ENCODE measurements around the gene TMX1. TPM values are rescaled to one million over a fixed set of nuclear protein-coding genes. Genes with fewer than 3 reads are reported as not detected.
"Not testable (repeated sequence)": the region's sequence is repeated elsewhere in the genome, so short reads cannot be mapped to it uniquely, and the experiment has no call there.

The TMX1 gene, protein sequence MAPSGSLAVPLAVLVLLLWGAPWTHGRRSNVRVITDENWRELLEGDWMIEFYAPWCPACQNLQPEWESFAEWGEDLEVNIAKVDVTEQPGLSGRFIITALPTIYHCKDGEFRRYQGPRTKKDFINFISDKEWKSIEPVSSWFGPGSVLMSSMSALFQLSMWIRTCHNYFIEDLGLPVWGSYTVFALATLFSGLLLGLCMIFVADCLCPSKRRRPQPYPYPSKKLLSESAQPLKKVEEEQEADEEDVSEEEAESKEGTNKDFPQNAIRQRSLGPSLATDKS
- 31.7 TPM for total RNA-seq

DNA sequence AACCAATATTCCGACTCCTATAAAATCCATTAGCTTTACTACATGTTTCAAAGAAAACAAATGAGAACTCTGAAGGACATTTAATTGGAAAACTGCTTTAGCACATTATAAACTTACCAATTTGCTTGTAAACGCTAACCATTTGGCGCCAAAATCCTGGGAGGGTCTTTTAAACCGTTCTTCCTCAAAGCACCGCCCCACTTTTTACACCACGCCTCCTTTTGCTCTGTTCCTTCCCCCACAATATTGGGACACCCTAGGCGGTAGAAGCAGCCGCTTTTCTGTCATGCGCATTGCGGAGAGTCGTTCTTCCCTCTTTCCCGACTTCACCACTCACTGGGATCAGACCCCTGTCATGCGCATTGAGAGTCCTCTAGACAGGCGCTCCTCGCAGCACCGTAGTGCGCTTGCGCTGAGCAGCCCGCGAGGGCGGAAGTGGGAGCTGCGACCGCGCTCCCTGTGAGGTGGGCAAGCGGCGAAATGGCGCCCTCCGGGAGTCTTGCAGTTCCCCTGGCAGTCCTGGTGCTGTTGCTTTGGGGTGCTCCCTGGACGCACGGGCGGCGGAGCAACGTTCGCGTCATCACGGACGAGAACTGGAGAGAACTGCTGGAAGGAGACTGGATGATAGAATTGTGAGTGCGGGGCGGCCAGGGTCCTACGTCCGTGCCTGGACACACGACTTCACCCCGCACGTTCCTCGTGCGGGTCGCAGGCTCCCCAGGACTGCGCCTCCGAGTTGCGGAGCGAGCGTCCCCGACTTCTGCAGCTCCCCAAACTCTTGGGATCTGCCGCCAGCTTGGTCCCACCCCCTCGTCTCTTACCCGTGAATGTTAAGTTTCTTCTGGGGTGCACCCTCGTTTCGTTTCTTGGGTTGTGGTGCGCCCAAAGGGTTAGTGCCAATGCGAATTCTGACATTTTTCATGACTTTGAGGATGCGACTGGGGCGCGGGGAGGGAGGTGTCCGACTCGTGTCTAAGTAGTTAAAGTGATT, at the start of gene TMX1:
TSS of gene TMX1 (plus strand) at position 435 of the 991 bp plus-strand sequence. CDS start at position 481, 46 bp downstream.
- peak; percentile 97 for DNase-seq (ENCODE audit: low spot score)

DNA sequence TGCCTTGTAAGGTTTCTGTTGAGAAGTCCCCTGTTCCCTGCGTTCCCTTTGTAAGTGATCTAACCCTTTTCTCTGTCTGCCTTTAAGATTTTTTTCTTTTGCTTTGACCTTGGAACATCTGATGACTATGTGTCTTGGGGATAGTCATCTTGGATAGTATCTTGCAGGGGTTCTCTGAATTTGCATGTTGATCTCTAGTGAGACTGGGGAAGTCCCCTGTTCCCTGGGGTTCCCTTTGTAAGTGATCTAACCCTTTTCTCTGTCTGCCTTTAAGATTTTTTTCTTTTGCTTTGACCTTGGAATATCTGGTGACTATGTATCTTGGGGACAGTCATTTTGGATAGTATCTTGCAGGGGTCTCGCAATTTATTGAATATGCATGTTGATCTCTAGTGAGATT, 38.2 kb upstream of the TMX1 start:
- no peak for DNase-seq (ENCODE audit: low spot score)

DNA sequence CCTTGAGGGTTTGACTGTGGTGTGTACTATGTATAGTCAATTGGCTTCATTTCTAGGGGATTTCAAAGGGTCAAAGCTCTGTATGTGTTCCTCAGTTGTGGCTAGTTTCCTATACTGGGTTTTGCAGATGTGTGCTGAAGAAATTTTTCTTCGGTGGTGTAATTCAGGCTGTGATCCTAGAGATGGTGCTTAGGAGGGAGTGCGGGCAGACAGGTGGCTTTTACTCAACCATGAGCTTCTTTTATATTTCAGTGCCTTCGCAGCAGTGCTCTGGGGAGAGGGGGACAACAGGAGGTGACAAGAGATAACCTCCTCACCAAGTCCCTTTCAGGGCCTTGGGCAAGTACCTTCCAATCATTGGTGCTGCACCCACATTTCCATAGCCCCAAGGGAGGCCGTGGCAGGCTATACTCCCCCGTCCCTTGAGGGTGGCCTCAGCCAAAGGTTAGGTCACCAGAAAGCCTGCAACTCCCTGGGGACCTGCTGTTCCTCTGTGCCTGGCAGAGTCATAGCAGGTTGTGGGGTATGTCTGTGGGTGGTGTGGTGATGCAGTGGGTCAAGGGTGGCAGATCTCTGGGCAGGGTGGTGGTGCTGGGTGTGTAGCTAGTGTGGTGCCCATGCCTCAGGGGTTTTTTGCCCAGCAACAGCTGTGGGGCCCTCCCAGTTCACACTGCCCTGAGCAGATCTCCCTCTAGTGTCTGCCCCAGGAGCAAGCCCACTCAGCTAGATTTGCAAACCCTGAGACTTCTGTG, 37.0 kb upstream of the TMX1 start:
- DNase-seq (ENCODE audit: low spot score): no peak

DNA sequence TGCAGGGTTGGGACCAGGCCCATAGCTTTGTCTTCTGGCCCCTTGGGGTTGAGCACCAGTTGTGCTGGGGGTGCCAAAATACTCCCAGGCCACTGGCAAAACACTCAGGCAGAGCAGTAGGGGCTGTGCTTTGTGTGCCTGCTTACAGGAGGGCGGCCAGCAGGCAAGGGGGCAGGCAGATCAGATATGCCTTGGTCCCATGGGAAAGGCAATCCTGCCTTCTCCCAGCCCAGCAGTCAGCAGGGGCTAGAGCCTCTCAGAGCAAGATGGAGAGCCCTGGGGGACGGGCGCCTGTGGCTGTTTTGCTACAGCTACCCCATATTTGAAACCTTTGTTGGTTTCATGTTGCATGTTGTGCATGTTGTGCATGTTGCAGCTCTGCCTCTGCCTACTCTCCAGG, 36.2 kb upstream of the TMX1 start:
- no peak for DNase-seq (ENCODE audit: low spot score)

DNA sequence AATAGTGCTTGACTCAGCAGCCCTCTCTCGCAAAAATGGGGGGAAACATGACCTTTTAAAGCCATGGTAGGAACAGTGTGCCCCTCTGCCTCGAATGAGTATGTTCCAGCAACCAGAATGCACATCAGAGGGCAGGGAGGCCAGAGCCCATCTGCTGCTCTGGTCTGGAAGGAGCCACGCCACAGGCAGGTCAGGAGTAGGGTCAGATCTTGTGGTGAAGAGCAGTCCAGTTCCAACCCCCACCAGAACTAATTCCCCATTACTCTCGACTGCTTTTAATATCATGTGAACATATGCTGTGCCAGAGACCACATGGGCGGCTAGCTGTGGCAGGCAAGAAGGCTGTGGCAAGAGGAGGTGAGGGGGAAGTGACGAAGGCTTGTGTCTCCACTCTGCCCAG, 34.6 kb upstream of the TMX1 start:
- no peak for DNase-seq (ENCODE audit: low spot score)

DNA sequence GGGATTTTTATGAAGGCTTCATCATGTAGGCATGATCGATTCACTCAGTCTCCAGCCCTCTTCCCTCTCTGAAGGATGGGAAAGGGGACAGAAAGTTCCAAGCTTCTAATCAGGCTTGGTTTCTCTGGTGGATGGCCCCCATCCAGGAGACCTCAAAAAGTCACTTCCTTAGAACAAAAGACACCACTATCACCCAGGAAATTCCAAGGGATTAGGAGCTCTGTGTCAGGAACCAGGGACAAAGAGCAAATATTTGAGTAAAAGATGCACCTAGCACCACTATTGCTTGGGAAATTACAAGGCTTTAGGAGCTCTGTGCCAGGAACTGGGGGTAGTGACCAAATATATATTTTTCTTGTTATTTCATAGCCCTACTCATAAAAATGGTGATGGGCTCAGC, 33.6 kb upstream of the TMX1 start:
- DNase-seq (ENCODE audit: low spot score): no peak

DNA sequence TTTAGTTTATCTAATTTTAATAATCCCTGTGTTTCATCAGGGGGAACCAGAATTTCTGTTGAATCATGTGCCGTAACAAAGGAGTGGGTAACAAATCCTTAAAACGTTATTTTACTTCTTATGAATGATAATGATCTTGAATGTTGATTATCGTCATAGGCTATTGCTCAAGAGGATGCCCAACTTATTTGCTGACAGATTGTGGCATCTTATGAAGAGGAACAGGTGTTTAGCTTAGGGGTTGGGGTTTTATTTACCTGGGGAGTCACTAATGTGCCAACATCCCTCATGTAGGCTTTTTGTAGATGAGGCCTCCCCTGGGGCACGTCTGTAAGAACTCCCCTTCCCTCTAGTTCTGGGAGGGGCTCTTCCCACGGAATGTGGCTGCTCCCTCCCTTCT, 32.4 kb upstream of the TMX1 start:
- DNase-seq (ENCODE audit: low spot score): no peak

DNA sequence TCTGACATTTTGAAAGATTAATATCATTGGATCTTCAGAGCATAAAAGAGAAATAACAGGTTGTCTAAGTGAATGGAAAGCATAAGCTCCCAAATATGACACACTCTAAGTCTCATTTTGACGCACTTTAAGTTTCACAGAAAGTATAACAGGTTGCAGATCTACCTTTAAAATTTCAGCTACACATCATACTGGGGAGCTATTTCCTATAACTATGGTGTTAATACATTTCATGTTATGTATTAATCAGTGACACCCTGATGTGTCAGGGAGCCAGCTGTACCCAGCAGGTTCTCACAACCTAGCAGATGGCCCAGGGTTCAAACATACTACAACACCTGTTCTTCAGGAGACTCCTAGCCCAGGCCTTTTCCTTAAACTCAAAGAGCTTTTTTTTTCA, 31.1 kb upstream of the TMX1 start:
- DNase-seq (ENCODE audit: low spot score): no peak

DNA sequence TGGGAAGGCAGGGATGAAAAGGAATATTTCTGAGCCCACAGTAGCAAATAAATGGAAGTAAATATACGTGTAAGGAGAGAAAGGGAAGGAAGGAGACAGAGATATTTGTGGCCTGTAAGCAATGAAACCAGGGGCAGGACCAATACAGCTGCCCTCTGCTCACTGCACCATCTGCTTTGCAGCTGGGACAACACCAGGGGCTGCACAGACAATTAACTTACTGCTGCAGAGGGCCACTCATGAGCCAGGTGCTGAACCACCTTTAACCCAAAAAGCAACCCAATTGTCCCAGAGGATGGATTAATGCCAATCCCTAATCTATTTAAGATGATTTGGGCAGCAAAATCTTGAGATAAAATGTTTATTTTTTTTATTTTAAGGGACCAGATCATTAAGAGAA, 30.6 kb upstream of the TMX1 start:
- DNase-seq (ENCODE audit: low spot score): no peak

DNA sequence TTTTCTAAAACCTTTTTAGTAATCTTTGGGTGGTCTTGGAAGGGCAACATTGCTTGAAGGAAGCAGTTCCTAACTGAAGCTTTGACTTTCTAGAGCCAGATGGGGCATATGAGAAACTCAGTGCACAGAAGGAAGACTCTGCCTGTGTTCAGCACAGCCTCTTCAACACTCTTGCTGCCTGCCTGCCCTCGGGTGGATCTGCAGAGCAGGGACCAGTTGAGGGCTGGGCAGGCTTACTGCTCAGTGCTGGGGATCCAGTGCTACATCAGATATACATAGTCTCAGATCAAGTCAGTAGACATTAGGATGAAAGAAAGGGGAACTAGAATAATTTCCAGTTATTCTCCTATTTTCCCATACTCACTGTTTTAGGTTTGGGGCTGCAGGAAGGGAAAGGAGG, 29.5 kb upstream of the TMX1 start:
- no peak for DNase-seq (ENCODE audit: low spot score)

DNA sequence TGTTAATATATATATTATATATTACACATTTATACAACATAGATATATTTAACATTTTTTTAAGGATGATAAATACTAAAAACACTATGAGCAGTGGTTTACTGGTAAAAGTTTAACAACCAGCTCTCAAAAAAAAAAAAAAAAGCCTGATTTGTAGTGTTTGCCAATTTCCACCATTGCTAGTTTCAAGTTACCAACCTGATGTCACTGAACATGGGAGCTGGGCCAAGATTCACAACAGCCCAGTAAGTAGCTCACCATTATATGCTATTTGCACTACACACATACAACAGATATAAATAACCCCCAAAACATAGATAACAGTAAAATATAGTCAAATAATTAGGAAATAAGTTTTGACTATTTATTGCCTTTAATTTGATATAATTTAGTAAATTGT, 28.9 kb upstream of the TMX1 start:
- DNase-seq (ENCODE audit: low spot score): no peak

DNA sequence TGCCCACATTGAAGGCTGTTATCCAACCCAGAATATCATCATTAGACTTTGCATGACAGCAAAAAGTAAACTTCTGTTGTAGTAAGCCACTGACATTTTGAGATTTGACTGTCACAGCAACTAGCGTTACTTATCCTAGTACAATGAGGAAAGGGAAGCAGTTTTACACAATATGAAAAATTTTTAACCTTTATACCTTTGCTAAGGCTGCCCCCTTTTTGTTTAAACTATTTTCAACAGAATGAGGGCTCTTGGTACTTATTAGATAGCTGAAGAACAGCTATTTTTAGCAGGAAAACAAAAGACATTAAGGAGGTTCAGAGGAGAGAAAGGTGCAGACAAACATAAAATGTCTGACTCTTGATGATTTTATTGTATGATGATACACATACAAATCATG, 23.4 kb upstream of the TMX1 start:
- DNase-seq (ENCODE audit: low spot score): no peak

DNA sequence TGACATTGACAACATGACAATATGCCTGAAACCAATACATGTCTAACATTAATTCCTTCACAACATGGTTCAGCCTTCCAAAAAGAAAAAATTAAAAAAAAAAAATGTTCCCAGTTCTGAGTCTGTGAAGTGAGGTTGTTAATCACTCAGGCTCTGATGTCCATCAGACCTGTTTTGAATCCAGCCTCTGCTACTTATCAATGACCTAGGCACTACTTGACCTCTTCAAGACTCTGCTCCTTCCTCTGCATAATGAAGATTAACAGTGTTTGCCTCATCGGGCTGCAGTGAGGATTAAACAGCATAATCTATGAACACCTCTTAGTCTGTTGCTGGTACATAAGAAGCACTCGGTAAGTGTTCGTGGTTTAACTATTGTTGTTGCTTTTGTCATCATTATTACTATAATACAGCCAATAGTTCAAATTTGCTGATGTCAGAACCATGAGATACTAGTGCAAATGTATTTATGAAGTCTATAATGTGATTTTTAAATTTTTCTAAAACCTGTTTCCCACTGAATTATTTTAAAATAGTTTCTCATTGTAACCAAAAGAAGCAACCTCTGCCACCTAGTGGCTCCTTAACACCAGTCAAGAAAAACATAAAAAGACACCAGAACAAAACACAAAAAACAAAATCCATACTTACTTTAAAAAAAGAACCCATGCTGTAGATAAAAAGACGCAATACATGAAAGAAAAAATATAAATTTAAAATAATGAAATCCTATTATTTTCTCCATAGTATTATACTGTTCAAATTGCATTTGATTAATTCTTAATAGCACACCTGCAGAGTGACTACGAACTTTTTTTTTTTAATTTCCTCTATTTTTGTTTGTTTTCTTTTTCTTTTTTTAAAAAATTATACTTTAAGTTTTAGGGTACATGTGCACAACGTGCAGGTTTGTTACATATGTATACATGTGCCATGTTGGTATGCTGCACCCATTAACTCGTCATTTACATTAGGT, 20.3 kb upstream of the TMX1 start:
- no peak for DNase-seq (ENCODE audit: low spot score)

DNA sequence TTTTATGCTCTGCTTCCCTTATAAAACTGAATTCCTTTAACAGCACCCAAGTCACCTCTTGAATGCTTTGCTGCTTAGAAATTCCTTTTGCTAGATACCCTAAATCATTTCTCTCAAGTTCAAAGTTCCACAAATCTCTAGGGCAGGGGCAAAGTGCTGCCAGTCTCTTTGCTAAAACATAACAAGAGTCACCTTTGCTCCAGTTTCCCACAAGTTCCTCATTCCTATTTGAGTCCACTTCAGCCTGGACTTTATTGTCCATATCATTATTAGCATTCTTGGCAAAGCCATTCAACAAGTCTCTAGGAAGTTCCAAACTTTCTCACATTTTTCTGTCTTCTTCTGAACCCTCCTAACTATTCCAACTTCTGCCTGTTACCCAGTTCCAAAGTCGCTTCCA, 16.6 kb upstream of the TMX1 start:
- not testable (repeated sequence) for DNase-seq (ENCODE audit: low spot score)

DNA sequence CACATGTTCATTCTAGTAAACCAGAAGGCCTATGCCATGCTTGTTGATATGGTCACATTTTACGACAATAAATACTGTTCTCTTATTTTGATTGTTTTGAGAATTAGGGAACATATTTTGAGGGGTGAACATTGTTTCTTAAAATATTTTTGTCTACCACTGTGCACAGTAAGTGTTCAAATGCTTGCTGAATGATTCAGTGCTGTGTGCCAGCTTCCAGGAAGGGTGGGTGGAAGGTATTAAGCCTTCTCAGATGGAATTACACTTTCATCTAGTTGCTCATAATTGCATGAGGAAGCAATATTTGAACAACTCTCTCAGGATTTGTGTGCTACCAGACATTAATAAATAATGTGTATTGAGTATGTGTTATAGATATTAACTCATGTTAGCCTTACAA, 15.5 kb upstream of the TMX1 start:
- DNase-seq (ENCODE audit: low spot score): no peak

DNA sequence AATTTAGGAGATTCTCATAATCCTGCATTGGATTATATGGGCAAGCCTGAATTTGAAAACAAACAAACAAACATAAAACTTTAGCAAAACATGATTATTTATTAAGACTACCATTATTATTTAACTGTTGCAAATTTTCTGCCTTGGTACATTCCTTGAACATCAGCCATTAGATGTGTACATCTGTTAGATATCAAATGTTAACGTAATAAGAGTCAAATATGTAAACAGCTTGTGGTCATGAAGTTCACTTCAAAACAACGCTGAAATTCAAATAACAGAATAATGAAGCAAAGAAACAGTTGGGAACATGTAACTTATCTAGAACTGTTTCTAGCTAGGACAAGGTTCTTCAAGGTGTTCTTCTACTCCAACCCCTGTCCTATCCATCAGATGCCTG, 14.3 kb upstream of the TMX1 start:
- no peak for DNase-seq (ENCODE audit: low spot score)

DNA sequence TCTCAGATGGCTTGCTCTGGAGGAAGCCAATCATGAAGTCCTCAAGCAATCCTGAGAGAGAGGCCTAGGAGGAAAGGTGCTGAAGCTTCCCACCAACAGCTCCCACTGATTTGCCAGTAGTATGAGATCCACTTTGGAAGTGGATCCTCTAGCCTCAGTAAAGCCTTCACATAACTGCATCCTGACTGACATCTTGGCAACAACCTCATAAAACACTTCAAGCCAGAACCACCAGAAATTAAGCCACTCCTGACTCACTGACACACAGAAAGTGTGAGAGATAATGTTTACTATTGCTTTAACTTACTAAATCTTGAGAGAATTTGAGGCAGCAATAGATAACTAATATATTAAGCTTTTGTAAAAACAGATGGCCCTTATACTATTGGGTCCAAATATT, 11.7 kb upstream of the TMX1 start:
- no peak for DNase-seq (ENCODE audit: low spot score)

DNA sequence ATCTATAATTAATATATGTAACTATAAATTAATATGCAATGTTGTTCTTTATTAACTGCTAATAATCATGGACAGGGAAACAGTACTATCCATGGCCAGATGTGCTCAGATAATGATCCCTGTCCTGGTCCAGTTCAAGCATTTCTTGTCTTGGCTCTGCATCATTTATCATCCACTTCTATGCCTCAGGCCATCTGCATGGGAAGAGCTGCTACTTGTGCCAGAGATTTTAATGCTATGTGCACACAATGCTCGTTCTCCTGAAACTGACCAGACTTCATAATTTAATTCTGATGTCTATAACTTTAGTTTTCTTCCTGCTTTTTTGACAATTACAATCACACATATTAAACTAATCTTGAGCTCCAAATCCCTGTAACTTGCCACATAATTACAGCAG, 11.2 kb upstream of the TMX1 start:
- DNase-seq (ENCODE audit: low spot score): no peak

DNA sequence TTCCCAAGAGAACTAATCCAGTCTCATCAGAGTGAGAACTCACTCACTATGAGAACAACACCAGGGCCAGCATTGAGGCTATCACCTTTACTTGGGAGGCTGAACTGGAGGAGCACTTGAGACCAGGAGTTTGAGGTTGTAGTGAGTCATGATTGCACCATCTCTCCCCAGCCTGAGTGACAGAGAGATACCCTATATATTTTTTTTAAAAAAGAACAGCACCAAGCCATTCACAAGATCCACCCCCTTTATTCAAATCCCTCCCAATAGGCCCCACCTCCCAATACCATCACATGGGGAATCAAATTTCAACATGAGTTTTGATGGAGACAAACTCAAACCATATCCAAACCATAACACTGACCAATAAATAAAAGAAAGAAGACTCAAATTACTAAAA, 3.7 kb upstream of the TMX1 start:
- no peak for DNase-seq (ENCODE audit: low spot score)

DNA sequence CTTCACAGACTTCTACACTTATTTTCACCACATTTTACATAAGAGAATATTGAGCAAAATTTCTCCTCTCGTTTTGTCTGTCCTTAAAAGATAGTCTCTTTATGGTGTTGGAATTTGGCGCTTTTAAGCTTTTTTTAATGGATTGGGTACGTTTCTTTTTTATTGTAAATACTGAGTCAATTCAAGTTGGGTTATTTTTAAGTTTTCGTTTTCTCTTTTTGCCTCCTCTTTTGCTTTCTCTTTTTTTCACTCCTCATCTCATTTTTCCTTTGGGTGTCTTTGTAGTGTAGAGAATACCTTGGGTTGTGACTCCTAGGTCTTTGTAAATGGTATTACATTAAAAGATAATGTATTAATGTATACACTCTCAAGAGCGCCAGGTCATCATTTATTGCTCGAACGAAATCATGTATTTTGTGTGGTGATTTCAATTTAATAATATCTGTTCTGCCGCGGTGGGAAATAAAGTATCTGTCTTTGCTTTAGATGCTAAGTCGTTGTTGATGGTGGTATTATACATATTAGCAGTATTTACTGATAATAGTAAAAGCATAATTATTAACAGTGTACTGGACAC, 845 bp downstream of the TMX1 start:
- no peak for DNase-seq (ENCODE audit: low spot score)

All from mucosa of gallbladder (tissue), 1 donor.